ENCODE results near the gene CTBP2.

The CTBP2 gene

DNA sequence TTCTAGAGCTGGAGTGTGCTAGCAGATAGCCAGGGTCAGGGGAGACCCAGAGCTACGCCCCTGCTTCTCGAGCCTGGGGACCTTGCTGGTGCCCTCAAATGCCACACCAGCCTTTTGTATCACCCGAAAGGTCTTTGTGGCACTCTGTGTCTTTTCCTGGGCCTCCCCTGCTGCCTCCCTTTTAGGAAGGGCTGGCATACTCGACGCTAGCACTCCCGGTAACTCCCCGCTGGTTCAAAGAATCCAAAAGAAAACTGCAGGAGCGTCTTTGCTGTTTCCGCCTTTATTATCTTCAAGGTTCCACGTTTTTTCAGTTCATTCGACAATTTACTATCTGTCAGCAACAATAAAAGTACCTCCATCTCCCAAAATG is 36.3 kb downstream of the CTBP2 start:
- H3K79me1 ChIP-seq (ENCODE audit: low read length), result peaks cover 32% of the 10 kb centered on the region
- no peak overlapping the region for H2AK5ac ChIP-seq (ENCODE audit: low read length)
- WGBS (ENCODE audit: extremely low coverage, insufficient coverage, low lambda C conversion rate), result no CpG with 5 or more reads among the region's 11 CpGs
- H3K9ac ChIP-seq (ENCODE audit: low read length), result no peak overlapping the region
- no peak overlapping the region for H2BK120ac ChIP-seq (ENCODE audit: low read depth, low read length)
- H3K79me2 ChIP-seq (ENCODE audit: control insufficient read depth, insufficient read depth, low read length), result peaks cover 95% of the 10 kb centered on the region
- H3K4me3 ChIP-seq (ENCODE audit: low read length), result no peak overlapping the region
- H3K4me2 ChIP-seq (ENCODE audit: low read length), result no peak overlapping the region
- H3K18ac ChIP-seq (ENCODE audit: low read length), result no peak overlapping the region
- H3K27ac ChIP-seq (ENCODE audit: low read depth, low read length), result no peak overlapping the region
- H2BK5ac ChIP-seq (ENCODE audit: low read length), result no peak overlapping the region
- no peak overlapping the region for H3K56ac ChIP-seq (ENCODE audit: low read length)
- peaks cover 4% of the 10 kb centered on the region for H3K36me3 ChIP-seq (ENCODE audit: control insufficient read depth, insufficient read depth, low read length)
- peaks cover 16% of the 10 kb centered on the region for H3K4me1 ChIP-seq (ENCODE audit: control insufficient read depth, low read depth, low read length)
- H4K5ac ChIP-seq (ENCODE audit: low read length), result no peak overlapping the region
- H4K8ac ChIP-seq (ENCODE audit: low read depth, low read length), result no peak overlapping the region
- H3K4ac ChIP-seq (ENCODE audit: low read depth, low read length), result no peak overlapping the region
- no peak for DNase-seq
- H3K27me3 ChIP-seq (ENCODE audit: insufficient read depth, low read length, poor library complexity), result no peaks in the 10 kb centered on the region
- no peak overlapping the region for H3K23ac ChIP-seq (ENCODE audit: low read length)
- no peak overlapping the region for H2BK15ac ChIP-seq (replicated peaks; ENCODE audit: low read depth)

DNA sequence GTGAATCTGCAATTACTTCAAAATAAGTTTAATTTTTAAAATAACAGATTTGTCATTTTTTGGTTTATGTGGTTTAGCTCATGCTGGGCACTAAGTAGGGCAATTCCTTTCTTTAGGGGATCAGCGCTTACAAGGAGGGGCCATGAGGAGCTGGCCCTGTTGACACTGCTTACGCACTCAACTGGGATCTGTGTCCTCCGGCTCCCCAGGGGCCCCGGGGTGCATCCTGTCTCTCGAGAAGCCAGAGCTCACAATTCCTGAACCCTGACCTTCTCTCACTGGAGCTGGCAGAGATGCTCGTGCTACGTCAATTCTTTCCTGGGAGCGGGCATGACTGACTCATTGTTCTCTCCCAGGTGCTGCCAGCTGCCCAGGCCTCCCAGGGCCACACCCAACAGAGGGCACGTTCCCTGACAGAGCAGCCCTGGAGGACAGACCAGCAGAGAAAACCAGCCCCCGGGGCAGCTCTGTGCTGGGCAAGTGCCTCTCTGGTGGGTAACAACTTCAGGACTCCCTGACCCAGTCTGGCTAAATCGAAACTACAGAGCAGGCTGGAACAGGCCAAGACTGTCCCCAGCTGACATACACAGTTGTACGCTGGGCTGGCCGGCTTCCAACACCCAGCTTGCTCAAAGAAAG is 36.8 kb downstream of the CTBP2 start:
- Histone ChIP-seq H4K8ac (ENCODE audit: low read depth, low read length) (no peak overlapping the region), H3K27me3 (ENCODE audit: insufficient read depth, low read length, poor library complexity) (no peaks in the 10 kb centered on the region), H3K4ac (ENCODE audit: low read depth, low read length) (no peak overlapping the region), H3K79me2 (ENCODE audit: control insufficient read depth, insufficient read depth, low read length) (peaks cover 95% of the 10 kb centered on the region), H2AK5ac (ENCODE audit: low read length) (no peak overlapping the region), H3K36me3 (ENCODE audit: control insufficient read depth, insufficient read depth, low read length) (peaks cover 4% of the 10 kb centered on the region), H3K27ac (ENCODE audit: low read depth, low read length) (no peak overlapping the region), H4K5ac (ENCODE audit: low read length) (no peak overlapping the region), H2BK120ac (ENCODE audit: low read depth, low read length) (no peak overlapping the region), H3K79me1 (ENCODE audit: low read length) (peaks cover 30% of the 10 kb centered on the region), H2BK15ac (replicated peaks; ENCODE audit: low read depth) (no peak overlapping the region), H3K4me3 (ENCODE audit: low read length) (no peak overlapping the region), H3K4me1 (ENCODE audit: control insufficient read depth, low read depth, low read length) (peaks cover 16% of the 10 kb centered on the region), H3K56ac (ENCODE audit: low read length) (no peak overlapping the region), H3K9ac (ENCODE audit: low read length) (no peak overlapping the region), H2BK5ac (ENCODE audit: low read length) (no peak overlapping the region), H3K4me2 (ENCODE audit: low read length) (no peak overlapping the region), H3K23ac (ENCODE audit: low read length) (peak overlapping the region; percentile 95), H3K18ac (ENCODE audit: low read length) (no peak overlapping the region)
- whole genome bisulfite sequencing (ENCODE audit: extremely low coverage, insufficient coverage, low lambda C conversion rate), result no CpG with 5 or more reads among the region's 13 CpGs
- no peak for DNase-seq

DNA sequence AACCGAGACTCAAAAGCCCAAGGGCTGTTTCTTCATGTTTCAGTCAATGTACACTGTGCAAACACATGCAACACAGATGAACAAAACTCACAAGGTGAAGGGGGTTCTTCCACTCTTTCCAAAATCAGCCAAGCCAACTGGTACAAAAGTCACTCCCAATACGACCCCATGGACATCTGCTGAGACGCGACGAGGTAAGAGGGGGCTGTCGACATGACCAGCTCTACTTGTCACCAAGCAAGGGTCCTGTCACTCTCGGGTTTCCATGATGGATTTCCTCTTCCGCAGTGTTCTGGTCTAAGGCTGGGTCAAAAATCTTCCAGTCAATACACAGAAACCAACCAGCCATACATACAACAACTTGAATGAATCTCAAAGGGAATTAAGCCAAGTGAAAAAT is 37.8 kb downstream of the CTBP2 start:
- H3K4me1 ChIP-seq (ENCODE audit: control insufficient read depth, low read depth, low read length), result peaks cover 16% of the 10 kb centered on the region
- no peak overlapping the region for H3K4ac ChIP-seq (ENCODE audit: low read depth, low read length)
- DNase-seq, result no peak
- H3K27me3 ChIP-seq (ENCODE audit: insufficient read depth, low read length, poor library complexity), result no peaks in the 10 kb centered on the region
- H3K23ac ChIP-seq (ENCODE audit: low read length), result no peak overlapping the region
- H3K4me3 ChIP-seq (ENCODE audit: low read length), result no peak overlapping the region
- H2BK5ac ChIP-seq (ENCODE audit: low read length), result no peak overlapping the region
- no peak overlapping the region for H4K8ac ChIP-seq (ENCODE audit: low read depth, low read length)
- peaks cover 4% of the 10 kb centered on the region for H3K36me3 ChIP-seq (ENCODE audit: control insufficient read depth, insufficient read depth, low read length)
- H2AK5ac ChIP-seq (ENCODE audit: low read length), result no peak overlapping the region
- H2BK120ac ChIP-seq (ENCODE audit: low read depth, low read length), result no peak overlapping the region
- no peak overlapping the region for H3K18ac ChIP-seq (ENCODE audit: low read length)
- no peak overlapping the region for H4K5ac ChIP-seq (ENCODE audit: low read length)
- no peak overlapping the region for H2BK15ac ChIP-seq (replicated peaks; ENCODE audit: low read depth)
- H3K4me2 ChIP-seq (ENCODE audit: low read length), result no peak overlapping the region
- no peak overlapping the region for H3K9ac ChIP-seq (ENCODE audit: low read length)
- H3K79me2 ChIP-seq (ENCODE audit: control insufficient read depth, insufficient read depth, low read length), result peaks cover 94% of the 10 kb centered on the region
- no CpG with 5 or more reads among the region's 8 CpGs for WGBS (ENCODE audit: extremely low coverage, insufficient coverage, low lambda C conversion rate)
- H3K56ac ChIP-seq (ENCODE audit: low read length), result no peak overlapping the region
- no peak overlapping the region for H3K27ac ChIP-seq (ENCODE audit: low read depth, low read length)
- peaks cover 23% of the 10 kb centered on the region for H3K79me1 ChIP-seq (ENCODE audit: low read length)

DNA sequence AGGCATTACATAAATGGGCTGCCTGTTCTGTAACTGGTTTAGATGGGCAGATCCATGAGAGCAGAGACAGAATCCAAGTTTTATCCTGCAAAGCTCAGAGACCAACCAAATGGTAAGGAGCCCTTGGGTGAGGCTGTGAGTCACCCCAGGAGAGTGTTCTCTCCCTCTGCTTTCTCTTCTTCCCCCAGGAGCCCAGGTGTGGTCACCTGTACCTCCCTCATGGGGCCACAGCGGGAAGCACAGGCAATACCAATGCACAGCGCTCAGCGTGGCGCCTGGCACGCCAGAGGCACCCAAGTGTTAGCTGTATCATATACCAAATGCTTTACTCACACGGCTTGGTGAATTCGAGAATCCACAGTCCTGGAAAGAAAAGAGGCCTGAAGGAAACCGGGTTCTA is 39.4 kb downstream of the CTBP2 start:
- WGBS (ENCODE audit: extremely low coverage, insufficient coverage, low lambda C conversion rate), result no CpG with 5 or more reads among the region's 8 CpGs

DNA sequence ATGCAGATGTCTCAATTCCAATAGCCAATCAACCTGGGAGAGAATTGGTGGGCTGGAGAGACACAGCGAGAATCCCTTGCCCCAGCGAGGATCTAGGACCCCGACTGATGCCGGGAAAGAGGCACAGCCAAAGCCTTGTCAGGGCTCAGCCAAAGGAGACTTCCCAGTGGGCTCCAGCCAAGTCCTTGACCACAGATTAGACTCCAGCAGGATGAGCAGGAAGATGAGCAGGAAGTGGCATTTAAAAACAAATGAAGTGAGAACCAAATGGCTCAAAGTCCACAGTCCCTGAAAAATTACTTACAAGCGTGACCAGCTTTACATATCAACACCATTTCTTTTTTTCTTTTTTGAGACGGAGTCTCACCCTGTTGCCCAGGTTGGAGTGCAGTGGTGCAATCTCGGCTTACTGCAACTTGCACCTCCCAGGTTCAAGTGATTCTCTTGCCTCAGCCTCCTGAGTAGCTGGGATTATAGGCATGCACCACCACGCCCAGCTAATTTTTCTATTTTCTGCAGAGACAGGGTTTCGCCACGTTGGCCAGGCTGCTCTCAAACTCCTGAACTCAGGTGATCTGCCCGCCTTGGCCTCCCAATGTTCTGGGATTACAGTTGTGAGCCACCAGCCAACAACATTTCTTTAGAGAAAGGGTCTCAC is 40.2 kb downstream of the CTBP2 start:
- no peak overlapping the region for H4K5ac ChIP-seq (ENCODE audit: low read length)
- H3K79me2 ChIP-seq (ENCODE audit: control insufficient read depth, insufficient read depth, low read length), result peaks cover 94% of the 10 kb centered on the region
- no peak overlapping the region for H3K4ac ChIP-seq (ENCODE audit: low read depth, low read length)
- H3K18ac ChIP-seq (ENCODE audit: low read length), result no peak overlapping the region
- peaks cover 30% of the 10 kb centered on the region for H3K79me1 ChIP-seq (ENCODE audit: low read length)
- H3K4me3 ChIP-seq (ENCODE audit: low read length), result no peak overlapping the region
- no peak overlapping the region for H2BK15ac ChIP-seq (replicated peaks; ENCODE audit: low read depth)
- H3K4me1 ChIP-seq (ENCODE audit: control insufficient read depth, low read depth, low read length), result peaks cover 12% of the 10 kb centered on the region
- no peak overlapping the region for H3K23ac ChIP-seq (ENCODE audit: low read length)
- H2AK5ac ChIP-seq (ENCODE audit: low read length), result no peak overlapping the region
- H3K9ac ChIP-seq (ENCODE audit: low read length), result no peak overlapping the region
- no peak overlapping the region for H2BK5ac ChIP-seq (ENCODE audit: low read length)
- H3K27ac ChIP-seq (ENCODE audit: low read depth, low read length), result no peak overlapping the region
- H2BK120ac ChIP-seq (ENCODE audit: low read depth, low read length), result no peak overlapping the region
- H4K8ac ChIP-seq (ENCODE audit: low read depth, low read length), result no peak overlapping the region
- no peak overlapping the region for H3K56ac ChIP-seq (ENCODE audit: low read length)
- peaks cover under 1% of the 10 kb centered on the region for H3K36me3 ChIP-seq (ENCODE audit: control insufficient read depth, insufficient read depth, low read length)
- no peak overlapping the region for H3K4me2 ChIP-seq (ENCODE audit: low read length)
- no peak for DNase-seq
- no peaks in the 10 kb centered on the region for H3K27me3 ChIP-seq (ENCODE audit: insufficient read depth, low read length, poor library complexity)
- no CpG with 5 or more reads among the region's 11 CpGs for WGBS (ENCODE audit: extremely low coverage, insufficient coverage, low lambda C conversion rate)

More for the DNA sequence above, 39.4 kb downstream of the CTBP2 start:
- no peak overlapping the region for H3K27ac ChIP-seq (ENCODE audit: low read depth, low read length)
- no peak overlapping the region for H2BK15ac ChIP-seq (replicated peaks; ENCODE audit: low read depth)
- no peak overlapping the region for H3K23ac ChIP-seq (ENCODE audit: low read length)
- DNase-seq, result no peak
- H4K5ac ChIP-seq (ENCODE audit: low read length), result no peak overlapping the region
- peaks cover 12% of the 10 kb centered on the region for H3K4me1 ChIP-seq (ENCODE audit: control insufficient read depth, low read depth, low read length)
- H2BK5ac ChIP-seq (ENCODE audit: low read length), result no peak overlapping the region
- no peaks in the 10 kb centered on the region for H3K36me3 ChIP-seq (ENCODE audit: control insufficient read depth, insufficient read depth, low read length)
- H2BK120ac ChIP-seq (ENCODE audit: low read depth, low read length), result no peak overlapping the region
- no peak overlapping the region for H3K9ac ChIP-seq (ENCODE audit: low read length)
- no peak overlapping the region for H3K56ac ChIP-seq (ENCODE audit: low read length)
- peaks cover 94% of the 10 kb centered on the region for H3K79me2 ChIP-seq (ENCODE audit: control insufficient read depth, insufficient read depth, low read length)
- H3K18ac ChIP-seq (ENCODE audit: low read length), result no peak overlapping the region
- H3K4me3 ChIP-seq (ENCODE audit: low read length), result no peak overlapping the region
- H3K4me2 ChIP-seq (ENCODE audit: low read length), result no peak overlapping the region
- no peak overlapping the region for H2AK5ac ChIP-seq (ENCODE audit: low read length)
- peaks cover 23% of the 10 kb centered on the region for H3K79me1 ChIP-seq (ENCODE audit: low read length)
- H3K4ac ChIP-seq (ENCODE audit: low read depth, low read length), result no peak overlapping the region
- H4K8ac ChIP-seq (ENCODE audit: low read depth, low read length), result no peak overlapping the region
- H3K27me3 ChIP-seq (ENCODE audit: insufficient read depth, low read length, poor library complexity), result no peaks in the 10 kb centered on the region

DNA sequence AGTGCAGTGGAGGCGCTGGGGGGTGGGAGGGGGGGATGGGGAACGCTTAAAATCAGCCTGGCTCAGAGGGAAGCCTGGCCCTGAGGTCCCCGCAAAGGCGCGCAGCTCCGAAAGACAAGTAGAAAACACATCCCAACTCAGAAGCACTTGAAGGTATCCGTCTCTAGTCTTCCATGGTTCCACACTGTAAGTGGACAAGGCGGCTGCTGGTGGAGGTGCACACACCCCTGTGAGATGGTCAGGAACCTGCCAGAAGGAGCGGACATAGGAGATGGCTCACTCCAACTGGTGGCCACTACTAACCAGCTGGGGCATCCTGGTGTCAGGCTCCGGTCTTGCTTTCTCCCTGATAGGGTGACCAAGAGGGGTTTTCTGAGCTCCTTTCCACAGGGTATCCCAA is 41.7 kb downstream of the CTBP2 start:
- no peak overlapping the region for H3K56ac ChIP-seq (ENCODE audit: low read length)
- H3K27me3 ChIP-seq (ENCODE audit: insufficient read depth, low read length, poor library complexity), result no peaks in the 10 kb centered on the region
- DNase-seq, result no peak
- no peak overlapping the region for H2AK5ac ChIP-seq (ENCODE audit: low read length)
- no peak overlapping the region for H3K23ac ChIP-seq (ENCODE audit: low read length)
- H2BK15ac ChIP-seq (replicated peaks; ENCODE audit: low read depth), result no peak overlapping the region
- peaks cover 38% of the 10 kb centered on the region for H3K79me1 ChIP-seq (ENCODE audit: low read length)
- peaks cover 4% of the 10 kb centered on the region for H3K36me3 ChIP-seq (ENCODE audit: control insufficient read depth, insufficient read depth, low read length)
- no peak overlapping the region for H3K27ac ChIP-seq (ENCODE audit: low read depth, low read length)
- peaks cover 12% of the 10 kb centered on the region for H3K4me1 ChIP-seq (ENCODE audit: control insufficient read depth, low read depth, low read length)
- no peak overlapping the region for H3K18ac ChIP-seq (ENCODE audit: low read length)
- H3K9ac ChIP-seq (ENCODE audit: low read length), result no peak overlapping the region
- H3K4me3 ChIP-seq (ENCODE audit: low read length), result no peak overlapping the region
- H3K4ac ChIP-seq (ENCODE audit: low read depth, low read length), result no peak overlapping the region
- no CpG with 5 or more reads among the region's 10 CpGs for WGBS (ENCODE audit: extremely low coverage, insufficient coverage, low lambda C conversion rate)
- H4K8ac ChIP-seq (ENCODE audit: low read depth, low read length), result no peak overlapping the region
- H3K4me2 ChIP-seq (ENCODE audit: low read length), result no peak overlapping the region
- no peak overlapping the region for H2BK5ac ChIP-seq (ENCODE audit: low read length)
- H3K79me2 ChIP-seq (ENCODE audit: control insufficient read depth, insufficient read depth, low read length), result peaks cover 96% of the 10 kb centered on the region
- no peak overlapping the region for H4K5ac ChIP-seq (ENCODE audit: low read length)
- no peak overlapping the region for H2BK120ac ChIP-seq (ENCODE audit: low read depth, low read length)
